GM18907 (cell line): ENCODE data around the gene ATOH7.
"Not testable (repeated sequence)": the region's sequence is repeated elsewhere in the genome, so short reads cannot be mapped to it uniquely, and the experiment has no call there.

Experiments
- ATAC-seq: cut with Tn5 transposase; IDR thresholded peaks from one replicate; pipeline ENCODE4 v1.9.1; 2021; ENCODE audit warnings: mild to moderate bottlenecking, moderate library complexity; ENCODE audit not compliant: unreplicated experiment

The ATOH7 gene

DNA sequence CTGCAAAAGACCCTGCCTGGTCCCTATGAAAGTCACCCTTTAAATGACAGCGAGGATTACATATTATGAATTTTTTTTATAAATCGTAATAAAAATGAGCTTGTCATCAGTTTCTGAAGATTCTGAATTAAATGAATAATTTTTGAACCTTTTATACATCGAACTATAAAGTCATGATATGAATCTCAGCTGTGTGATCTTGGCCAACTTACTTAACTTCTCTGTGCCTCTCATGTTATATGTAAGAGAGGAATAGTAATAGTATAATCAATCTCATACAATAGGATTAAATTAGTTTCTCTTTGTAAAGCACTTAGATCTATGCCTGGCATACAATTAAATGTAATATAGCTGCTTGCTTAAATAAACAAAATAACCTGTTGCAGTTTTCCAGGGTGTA lies 5.3 kb upstream of the ATOH7 start:
- ATAC-seq, result no peak

DNA sequence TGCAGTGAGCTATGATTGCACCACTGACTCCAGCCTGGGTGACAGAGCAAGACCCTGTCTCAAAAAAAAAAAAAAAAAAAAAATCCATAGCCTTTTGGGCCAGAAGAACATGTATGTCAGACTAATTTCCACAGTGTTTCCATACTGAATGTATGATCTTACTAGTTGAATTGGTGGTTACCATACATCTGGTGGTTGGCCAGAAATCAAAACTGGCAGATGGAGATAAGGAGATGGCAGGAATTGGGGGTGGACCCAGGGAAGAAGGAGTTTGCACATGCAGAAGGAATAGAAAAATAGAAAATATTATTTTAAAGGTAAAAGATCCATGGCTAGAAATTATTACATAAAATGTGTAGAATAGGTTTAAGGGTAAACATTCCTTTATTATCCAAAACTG lies 3.7 kb upstream of the ATOH7 start:
- no peak for ATAC-seq

DNA sequence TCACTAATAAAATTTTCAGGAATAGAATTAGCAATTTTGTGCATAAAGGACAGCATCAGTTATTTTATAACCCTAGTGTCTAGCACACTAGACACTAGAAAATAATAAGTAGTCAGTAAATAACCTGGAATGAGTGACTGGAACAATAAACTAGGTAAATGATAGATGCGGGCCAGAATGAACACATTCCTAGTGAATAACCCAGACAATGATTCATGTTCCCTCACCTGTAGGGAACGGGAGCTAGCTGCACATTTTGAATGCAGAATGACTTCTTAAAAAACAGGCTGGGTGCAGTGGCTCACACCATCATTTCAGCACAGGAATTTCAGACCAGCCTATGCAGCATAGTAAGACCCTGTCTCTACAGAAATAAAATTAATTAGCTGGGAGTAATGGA lies 3.2 kb upstream of the ATOH7 start:
- ATAC-seq, result no peak

DNA sequence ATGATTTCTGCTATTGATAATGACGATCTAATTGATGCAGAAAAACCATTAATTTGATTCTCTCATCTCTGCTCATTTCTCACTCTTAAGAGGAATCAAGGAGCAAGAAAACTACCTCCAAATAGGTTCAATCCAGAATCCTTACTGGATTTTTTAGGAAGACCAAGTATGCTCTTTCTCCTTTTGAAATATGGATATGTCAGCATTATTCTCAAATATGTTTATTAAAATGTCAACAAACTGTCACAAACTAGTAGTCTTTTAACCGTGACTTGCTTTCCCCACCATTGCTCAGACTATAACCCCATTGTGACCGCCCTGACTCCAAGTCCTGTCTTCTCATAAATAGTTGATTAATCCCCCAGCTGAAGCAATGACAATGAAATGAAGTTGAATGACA lies 1.1 kb upstream of the ATOH7 start:
- ATAC-seq, result no peak

DNA sequence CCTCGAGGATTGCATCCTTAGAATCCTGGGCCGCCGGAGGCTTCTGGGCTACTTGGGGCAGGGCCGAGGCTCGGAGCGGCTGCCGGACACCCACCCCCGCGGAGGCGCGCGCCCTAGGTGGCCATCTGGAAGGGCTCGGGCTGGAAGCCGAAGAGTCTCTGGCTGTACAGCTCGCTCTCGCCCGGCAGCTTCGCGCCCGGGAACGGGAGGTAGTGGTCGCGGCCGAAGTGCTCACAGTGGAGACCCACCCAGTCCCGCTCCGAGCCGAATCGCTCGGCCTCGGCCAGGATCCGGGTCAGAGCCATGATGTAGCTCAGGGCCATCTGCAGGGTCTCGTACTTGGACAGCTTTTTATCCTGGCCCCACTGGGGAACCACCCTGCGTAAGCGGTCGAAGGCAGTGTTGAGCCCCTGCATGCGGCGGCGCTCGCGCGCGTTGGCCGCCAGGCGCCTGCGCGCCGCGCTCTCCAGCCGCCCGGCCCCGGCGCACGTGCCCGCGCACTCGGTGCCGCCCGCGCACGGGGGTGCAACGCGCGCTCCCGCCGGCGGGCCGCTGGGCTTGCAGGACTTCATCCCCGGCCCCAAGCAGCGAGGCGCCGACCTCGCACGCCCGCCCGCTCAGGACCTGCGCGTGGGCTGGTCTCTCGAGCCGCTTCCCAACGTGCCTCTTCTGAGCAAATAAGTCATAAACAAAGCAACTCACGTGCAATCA lies 652 bp downstream of the ATOH7 start:
- ATAC-seq, result peak; percentile 93

DNA sequence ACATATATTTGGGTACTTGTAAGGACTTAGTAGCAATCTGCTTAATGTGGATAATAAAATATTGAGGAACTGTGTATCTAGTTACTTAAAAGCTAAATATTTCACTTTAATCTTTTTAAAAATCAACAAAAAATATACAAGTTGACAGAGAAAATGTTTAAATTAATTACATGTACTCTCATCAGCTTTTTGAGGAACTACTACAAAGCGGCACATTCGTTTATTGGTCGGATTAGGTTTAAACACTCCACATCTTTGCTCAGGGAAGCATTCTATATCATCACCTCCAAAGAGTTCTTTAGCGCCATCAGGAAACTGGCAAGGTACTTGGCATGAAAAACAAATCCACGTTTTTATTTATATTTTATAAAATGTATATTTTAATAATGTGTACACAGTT lies 1.6 kb downstream of the ATOH7 start:
- ATAC-seq, result no peak

DNA sequence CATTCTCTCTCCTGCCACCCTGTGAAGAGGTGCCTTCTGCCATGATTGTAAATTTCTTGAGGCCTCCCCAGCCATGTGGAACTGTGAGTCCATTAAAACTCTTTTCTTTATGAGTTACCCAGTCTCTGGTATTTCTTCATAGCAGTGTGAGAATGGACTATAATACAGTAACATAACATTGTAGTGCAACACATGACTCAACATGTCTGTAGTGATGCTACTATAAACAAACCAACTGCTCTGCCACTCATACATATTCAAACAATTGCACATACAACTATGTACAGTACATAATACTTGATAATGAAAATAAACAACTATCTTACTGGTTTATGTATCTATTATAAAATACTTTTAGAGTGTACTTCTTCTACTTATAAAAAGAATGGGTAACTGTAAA lies 7.1 kb downstream of the ATOH7 start:
- ATAC-seq, result no peak

DNA sequence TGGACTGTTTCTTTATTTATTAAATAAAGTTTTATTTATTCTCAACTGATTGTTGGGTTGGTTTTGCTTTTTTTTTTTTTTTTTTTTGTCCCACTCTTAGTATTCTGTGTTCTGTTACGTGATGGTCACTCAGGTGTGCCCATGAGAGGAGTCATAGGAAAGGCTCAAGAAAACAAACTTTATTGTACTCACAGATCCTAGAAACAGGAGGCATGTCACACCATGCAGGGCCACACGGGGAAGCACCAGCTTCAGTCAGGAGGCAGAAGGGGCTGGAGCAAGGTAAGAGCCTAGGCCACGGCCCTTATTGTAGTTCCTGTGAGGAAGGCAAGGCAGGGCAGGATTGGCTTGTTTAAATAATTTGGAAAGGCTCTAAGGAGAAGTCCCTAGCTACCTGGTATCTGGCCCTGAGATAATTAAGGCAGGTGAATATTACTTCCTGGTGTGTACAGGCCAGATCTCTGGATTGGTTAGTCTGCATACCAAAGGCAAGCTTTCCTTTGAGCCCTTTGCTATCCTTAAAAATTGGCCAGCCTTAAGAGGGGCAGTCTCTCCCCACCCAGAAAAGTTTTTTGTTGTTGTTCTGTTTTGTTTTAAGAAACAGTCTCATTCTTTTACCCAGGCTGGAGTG lies 8.3 kb downstream of the ATOH7 start:
- no peak for ATAC-seq

DNA sequence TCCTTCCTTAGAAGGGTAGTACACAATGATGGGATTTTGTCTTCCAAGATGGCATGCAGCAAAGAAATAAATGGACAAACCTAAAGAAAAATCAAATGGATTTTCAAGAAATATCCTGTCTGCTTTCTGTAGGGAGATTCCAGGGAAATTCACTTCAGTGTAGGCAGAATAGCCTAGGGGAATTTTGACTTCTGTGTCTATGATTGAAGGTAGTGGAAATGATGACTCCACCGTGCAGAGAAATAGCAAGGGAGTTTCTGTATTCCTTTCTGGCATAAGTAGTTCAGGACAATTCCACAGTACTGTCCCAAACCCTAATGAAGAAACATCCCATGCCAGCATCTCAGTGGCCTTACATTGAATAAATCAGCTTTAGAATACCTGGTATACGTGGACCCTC lies 9.5 kb downstream of the ATOH7 start:
- ATAC-seq, result no peak

DNA sequence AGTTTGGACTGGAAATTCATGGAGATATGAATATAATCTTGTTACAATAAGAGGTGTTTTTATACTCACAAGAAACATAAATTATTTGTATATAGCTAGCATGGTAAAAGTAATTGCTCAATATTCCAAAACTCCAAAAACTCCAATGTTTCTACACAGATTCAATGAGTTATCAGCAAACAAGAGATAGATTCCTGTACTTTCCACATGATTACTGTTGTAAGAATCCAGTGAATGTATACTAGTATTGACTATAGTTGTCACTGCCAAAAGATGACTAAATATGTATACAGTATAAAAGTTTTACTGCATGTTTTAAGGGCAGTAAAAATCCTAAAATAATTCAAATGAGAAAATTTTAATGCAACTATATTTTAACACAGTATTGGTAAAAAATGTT lies 10.7 kb downstream of the ATOH7 start:
- no peak for ATAC-seq

DNA sequence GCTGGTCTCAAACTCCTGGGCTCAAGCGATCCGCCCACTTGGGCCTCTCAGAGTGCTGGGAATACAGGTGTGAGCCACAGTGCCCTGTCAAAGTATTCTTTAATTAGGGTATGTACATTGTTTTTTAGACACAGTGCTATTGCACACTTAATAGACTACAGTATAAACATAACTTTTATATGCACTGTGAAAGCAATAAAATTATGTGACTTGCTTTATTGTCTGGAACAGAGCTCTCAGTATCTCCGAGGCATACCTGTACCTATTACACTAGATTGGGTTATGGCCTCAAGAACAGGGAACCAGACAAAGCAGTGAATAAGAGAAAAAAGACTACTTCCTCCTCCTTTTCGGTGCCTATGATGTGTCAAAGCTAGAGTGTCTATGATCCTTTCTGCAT lies 13.1 kb downstream of the ATOH7 start:
- no peak for ATAC-seq

DNA sequence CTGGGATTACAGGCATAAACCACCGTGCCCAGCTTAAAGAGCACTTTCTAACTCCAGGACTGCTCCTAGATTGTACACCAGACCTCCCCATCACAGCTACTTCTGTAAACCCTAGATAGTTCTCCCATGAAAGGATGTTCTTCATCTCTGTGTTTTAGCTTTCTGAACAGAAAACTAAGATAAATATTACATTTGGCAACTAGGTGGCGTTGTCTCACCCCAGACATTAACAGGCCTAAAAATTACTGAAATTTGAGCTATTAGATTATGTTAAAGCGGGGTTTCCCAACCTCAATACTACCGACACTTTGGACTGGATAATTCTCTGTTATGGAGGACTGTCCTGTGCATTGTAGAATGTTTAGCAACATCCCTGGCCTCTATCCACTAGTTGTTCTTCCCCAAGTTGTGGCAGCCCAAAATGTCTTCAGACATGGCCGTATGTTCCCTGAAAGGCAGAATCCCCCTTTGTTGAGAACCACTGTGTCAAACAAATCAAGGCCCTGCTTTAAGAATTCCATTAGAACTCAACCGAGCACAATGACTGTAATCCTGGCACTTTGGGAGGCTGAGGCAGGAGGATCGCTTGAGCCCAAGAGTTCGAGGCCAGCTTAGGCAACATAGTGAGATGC lies 19.1 kb downstream of the ATOH7 start:
- peak; percentile 55 for ATAC-seq

DNA sequence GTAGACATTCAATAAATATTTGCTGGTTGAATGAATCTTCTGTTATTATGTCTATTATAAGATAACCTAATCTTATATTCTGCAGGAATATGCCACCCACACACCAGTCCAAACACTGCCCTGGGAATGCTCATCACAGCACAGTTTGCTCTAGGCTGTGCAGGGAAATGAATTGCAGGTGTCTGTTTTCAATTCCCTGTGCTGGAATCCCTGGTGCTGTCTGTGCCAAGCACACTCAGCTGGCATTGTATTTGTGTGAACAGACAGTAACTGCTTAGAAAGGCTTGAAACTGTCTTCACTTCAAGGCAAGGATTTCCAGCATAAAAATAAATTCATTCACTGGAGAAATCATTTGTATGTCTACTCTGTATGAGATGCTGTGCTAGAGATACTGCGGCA lies 20.2 kb downstream of the ATOH7 start:
- ATAC-seq, result no peak

DNA sequence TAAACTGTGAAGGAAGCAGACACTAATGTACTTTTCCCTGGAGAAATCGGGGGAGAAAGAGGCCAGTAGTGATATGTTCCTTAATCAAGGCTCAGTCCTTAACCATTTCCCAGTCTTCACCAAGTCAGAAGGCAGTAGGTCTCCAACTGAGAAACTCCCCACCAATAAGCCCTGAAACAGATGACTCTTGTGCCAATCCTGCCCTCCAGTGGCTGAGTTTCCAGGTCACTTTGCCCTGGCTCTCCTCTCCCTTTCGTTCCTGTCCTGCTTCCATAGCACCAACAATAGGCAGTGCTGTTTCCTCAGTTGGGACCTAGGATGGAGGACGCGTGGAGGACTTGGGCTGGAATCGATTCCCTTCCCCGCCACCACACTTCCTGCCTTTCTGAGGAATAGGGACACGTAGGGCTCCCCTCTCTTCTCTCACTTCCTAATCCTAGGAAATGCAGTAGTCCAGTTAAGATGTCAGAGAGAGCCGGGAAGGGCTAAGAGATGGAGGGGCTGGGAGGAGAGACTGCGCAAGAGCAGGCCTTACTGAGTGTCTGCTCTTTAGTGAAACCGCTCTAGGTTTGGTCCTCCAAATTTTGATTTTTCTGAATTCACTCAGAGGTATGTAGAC lies 23.4 kb downstream of the ATOH7 start:
- ATAC-seq, result no peak

DNA sequence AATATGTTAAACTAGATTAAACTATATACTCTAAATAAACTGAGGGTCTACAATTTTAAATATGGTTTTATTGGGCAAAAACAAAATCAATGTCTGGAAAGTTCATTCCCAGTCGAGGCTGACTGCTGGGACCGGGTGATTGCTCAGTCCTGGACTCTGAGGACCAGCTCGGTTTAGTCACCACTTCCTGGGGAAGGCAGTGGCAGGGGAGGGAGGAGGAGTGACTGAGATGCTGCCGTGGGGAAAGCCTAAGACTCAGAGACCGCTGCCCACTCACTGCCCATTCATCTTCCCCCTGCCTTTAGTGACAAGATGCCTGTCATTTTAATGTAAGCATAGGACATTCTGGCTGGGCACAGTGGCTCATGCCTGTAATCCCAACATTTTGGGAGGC lies 29.0 kb downstream of the ATOH7 start:
- no peak for ATAC-seq

DNA sequence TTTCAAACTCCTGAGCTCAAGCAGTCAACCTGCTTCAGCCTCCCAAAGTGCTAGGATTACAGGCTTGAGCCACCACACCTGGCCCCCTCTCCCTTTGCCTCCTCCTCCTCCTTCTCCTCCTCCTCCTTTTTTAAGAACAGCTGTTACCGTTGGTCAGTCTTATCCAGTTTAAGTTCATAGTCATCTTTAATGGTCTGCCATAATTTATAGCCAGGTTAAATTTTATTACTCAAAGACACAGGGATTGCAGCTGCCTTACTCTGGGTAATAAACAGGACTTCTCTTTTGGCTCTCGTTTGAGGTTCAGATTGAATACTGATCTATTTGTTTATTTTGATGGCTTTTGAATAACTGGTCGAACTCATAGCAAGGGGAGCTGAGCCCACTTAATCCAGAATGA lies 35.2 kb downstream of the ATOH7 start:
- ATAC-seq, result no peak

DNA sequence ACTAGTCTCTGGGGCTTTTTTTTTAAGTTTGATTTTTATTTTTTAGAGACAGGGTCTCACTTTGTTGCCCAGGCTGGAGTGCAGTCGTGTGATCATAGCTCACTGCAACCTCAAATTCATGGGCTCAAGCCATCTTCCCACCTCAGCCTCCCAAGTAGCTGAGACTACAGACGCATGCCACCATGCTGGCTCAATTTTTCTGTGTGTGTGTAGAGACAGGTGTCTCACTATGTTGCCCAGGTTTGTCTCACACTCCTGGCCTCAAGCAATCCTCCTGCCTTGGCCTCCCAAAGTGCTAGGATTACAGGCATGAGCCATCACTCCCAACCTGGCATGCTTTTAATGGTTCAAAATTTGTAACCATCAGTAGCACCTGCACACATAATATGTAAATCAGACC lies 36.1 kb downstream of the ATOH7 start:
- not testable (repeated sequence) for ATAC-seq

DNA sequence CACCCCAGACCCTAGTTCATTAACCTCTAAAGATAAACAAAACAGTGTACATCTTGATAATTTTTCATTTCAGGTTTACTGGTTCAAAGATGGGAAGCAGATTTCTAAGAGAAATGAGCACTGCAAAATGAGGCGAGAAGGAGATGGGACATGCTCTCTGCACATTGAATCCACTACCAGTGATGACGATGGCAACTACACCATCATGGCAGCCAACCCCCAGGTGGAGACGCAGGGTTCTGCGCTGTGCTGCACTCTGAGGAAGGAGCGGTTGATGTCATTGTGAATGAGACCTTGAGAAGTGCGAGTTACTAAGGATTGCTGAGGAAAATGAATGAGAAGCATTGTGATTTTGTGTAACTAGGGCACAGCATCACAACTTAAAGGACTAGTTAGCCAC lies 37.6 kb downstream of the ATOH7 start:
- no peak for ATAC-seq

DNA sequence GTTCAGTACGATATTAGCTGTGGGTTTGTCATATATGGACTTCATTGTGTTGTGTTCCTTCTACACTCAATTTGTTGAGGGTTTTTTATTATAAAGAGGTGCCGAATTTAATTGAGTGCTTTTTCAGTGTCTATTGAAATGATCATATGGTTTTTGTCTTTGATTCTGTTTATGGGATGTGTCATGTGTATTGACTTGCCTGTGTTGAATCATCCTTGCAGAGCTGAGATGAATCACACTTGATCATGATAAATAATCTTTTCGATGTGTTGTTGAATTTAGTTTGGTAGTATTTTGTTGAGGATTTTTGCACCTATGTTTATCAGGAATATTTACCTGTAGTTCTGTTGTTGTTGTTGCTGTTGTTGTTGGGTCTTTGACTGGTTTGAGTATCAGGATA lies 39.8 kb downstream of the ATOH7 start:
- no peak for ATAC-seq

DNA sequence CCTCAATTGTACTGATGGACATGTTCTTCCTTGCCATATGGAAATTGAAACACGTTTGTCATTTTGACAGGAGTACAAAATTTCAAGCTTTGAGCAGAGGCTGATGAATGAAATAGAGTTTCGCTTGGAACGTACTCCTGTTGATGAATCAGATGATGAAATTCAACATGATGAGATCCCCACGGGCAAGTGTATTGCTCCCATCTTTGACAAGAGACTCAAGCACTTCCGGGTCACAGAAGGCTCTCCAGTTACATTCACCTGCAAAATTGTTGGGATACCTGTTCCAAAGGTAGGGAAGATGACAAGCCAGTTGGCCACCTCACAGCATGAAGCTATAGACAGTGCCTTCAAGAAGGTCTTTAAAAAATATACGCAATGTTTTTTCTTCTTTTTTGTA lies 43.1 kb downstream of the ATOH7 start:
- ATAC-seq, result no peak

DNA sequence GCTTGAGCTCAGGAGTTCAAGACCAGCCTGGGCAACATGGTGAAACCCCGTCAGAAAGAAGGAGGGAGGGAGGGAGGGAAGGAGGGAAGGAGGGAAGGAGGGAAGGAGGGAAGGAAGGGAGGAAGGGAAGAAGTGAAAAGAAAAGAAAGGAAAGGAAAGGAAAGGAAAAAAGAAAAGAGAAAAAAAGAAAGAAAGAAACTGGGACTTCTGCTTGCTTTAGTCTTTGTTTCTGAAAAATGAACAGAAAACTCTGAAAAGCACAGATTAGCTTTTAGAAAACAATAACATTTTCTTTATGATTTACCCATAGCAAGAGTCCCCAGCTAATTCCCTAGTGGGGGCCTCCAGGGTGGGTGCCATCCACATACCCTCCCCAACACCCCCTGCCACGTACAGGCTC lies 46.8 kb downstream of the ATOH7 start:
- ATAC-seq, result no peak

DNA sequence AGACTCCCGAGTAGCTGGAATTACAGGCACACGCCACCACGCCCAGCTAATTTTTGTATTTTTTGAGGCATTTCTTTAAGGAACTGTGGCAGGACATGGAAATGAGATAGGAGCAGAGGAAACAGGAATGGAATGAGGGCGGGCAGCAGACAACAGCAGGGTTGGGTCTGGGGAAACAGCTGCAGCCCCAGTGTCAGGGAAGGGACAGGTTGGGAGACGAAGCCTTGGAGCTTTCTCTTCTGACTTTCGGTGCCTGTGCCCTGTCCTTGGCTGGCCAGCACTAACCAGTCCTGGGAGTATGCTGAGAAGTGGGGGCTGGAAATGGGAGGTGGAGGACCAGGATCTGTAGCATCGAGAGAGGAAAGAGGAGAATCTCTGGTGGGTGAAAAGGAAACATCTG lies 47.4 kb downstream of the ATOH7 start:
- no peak for ATAC-seq
